ENCODE results near the gene SLC26A8.

- TF ChIP-seq CTCF (IDR thresholded peaks at IDR 0.05) (no peak), POLR2A (IDR thresholded peaks at IDR 0.05) (no peak)
Measured at GRCh38 chr6:35954333-35954732, 70.1 kb downstream of the SLC26A8 start.
